Osteocyte (in vitro differentiated cells): ENCODE results near the gene PALM3. TPM values are rescaled to one million over a fixed set of nuclear protein-coding genes. Genes with fewer than 3 reads are reported as not detected.

Experiments
- DNase-seq: peaks from one replicate; pipeline ENCODE4 v3.0.0; 2021; ENCODE audit warnings: mixed read lengths; ENCODE audit not compliant: unreplicated experiment; ENCODE audit errors: extremely low spot score
- H3K27ac Mint-ChIP-seq: one replicate; pipeline ENCODE4 v1.8.0; 2021; ENCODE audit warnings: mild to moderate bottlenecking, mixed read lengths; ENCODE audit not compliant: unreplicated experiment
- H3K27me3 Mint-ChIP-seq: one replicate; pipeline ENCODE4 v1.8.0; 2021; ENCODE audit warnings: mixed read lengths; ENCODE audit not compliant: unreplicated experiment
- H3K36me3 Mint-ChIP-seq: one replicate; pipeline ENCODE4 v1.8.0; 2021; ENCODE audit warnings: mixed read lengths; ENCODE audit not compliant: unreplicated experiment
- H3K4me1 Mint-ChIP-seq: one replicate; pipeline ENCODE4 v1.8.0; 2021; ENCODE audit warnings: mixed read lengths; ENCODE audit not compliant: unreplicated experiment
- H3K4me3 Mint-ChIP-seq: one replicate; pipeline ENCODE4 v1.8.0; 2021; ENCODE audit warnings: mild to moderate bottlenecking, moderate library complexity, mixed read lengths; ENCODE audit not compliant: unreplicated experiment
- H3K9me3 Mint-ChIP-seq: one replicate; pipeline ENCODE4 v1.8.0; 2021; ENCODE audit warnings: mixed read lengths; ENCODE audit not compliant: unreplicated experiment
- CTCF ChIP-seq: fragments of 200-600 bp; sonication (generic); IDR thresholded peaks from 2 replicates; pipeline ENCODE4 v1.5.0; 2021; ENCODE audit warnings: antibody characterized with exemption, mild to moderate bottlenecking, moderate library complexity
- total RNA-seq: library from RNA; stranded (reverse); gene quantifications from 2 replicates; pipeline ENCODE4 v1.2.1, GENCODE V29; 2021

Gene PALM3
- total RNA-seq, 1 donor from 2014 or later: 0.30 TPM

GRCh38 chr19:14073261-14073924 is 11.5 kb upstream of the PALM3 start:
- no peaks in the 10 kb centered on the region for H3K27me3 Mint-ChIP-seq
- no peaks in the 10 kb centered on the region for H3K9me3 Mint-ChIP-seq
- DNase-seq: peak; percentile 89
- H3K4me3 Mint-ChIP-seq: peak overlapping the region; percentile 91
- H3K4me1 Mint-ChIP-seq: peaks cover 22% of the 10 kb centered on the region
- H3K27ac Mint-ChIP-seq: peak overlapping the region; percentile 79
- TF ChIP-seq CTCF: peak; percentile 59
- no peaks in the 10 kb centered on the region for H3K36me3 Mint-ChIP-seq

GRCh38 chr19:14072535-14073260 is 10.8 kb upstream of the PALM3 start, which contains the start of gene MISP3:
Gene MISP3 (plus strand): TSS chr19:14072786. CDS start chr19:14073310, 524 bp downstream.
- Mint-ChIP-seq H3K27ac (peak within 1 kb of the TSS; percentile 65), H3K9me3 (no peaks in the 10 kb centered on the region)
- DNase-seq: no peak

GRCh38 chr19:14070268-14071050 is 8.6 kb upstream of the PALM3 start:
- H3K36me3 Mint-ChIP-seq: no peaks in the 10 kb centered on the region
- H3K27ac Mint-ChIP-seq: no peak overlapping the region
- H3K4me1 Mint-ChIP-seq: peaks cover 22% of the 10 kb centered on the region
- no peak for TF ChIP-seq CTCF
- no peak for DNase-seq
- H3K4me3 Mint-ChIP-seq: no peak overlapping the region
- H3K9me3 Mint-ChIP-seq: no peaks in the 10 kb centered on the region
- H3K27me3 Mint-ChIP-seq: peaks cover 7% of the 10 kb centered on the region

More at GRCh38 chr19:14072535-14073260, 10.8 kb upstream of the PALM3 start, which contains the start of gene MISP3:
- no peaks in the 10 kb centered on the region for H3K27me3 Mint-ChIP-seq
- no peaks in the 10 kb centered on the region for H3K36me3 Mint-ChIP-seq
- H3K4me3 Mint-ChIP-seq: peak within 1 kb of the TSS; percentile 91
- peaks cover 22% of the 10 kb centered on the region for H3K4me1 Mint-ChIP-seq
- no peak for TF ChIP-seq CTCF

- Mint-ChIP-seq H3K9me3 (no peaks in the 10 kb centered on the region), H3K27ac (no peak overlapping the region), H3K4me1 (no peaks in the 10 kb centered on the region), H3K27me3 (peaks cover 9% of the 10 kb centered on the region), H3K36me3 (no peaks in the 10 kb centered on the region), H3K4me3 (no peak overlapping the region)
- TF ChIP-seq CTCF: no peak
- no peak for DNase-seq
Observed at GRCh38 chr19:14066134-14066533, 4.3 kb upstream of the PALM3 start.
